HepG2 (cell line): ENCODE results near the gene GCHFR. TPM values are rescaled to one million over a fixed set of nuclear protein-coding genes. Genes with fewer than 3 reads are reported as not detected.

ENCODE experiments used
- GTF2F1 ChIP-seq: fragments of 150-350 bp; IDR thresholded peaks from 2 replicates; pipeline ENCODE4 v1.6.1; 2014; ENCODE audit warnings: low read length
- NFIC ChIP-seq: IDR thresholded peaks from 2 replicates; pipeline ENCODE4 v1.6.1; 2012; ENCODE audit warnings: mild to moderate bottlenecking, low read length, inconsistent platforms
- PCBP1 ChIP-seq: fragments of 200-400 bp; formaldehyde crosslinking; IDR thresholded peaks from 2 replicates; pipeline ENCODE4 v1.6.1; 2017; ENCODE audit warnings: mild to moderate bottlenecking, low read depth, low read length, borderline replicate concordance
- PHB2 ChIP-seq: fragments of 450-650 bp; IDR thresholded peaks from 2 replicates; pipeline ENCODE4 v1.6.1; 2018; ENCODE audit not compliant: partially characterized antibody
- PHF21A ChIP-seq: sonication (generic); formaldehyde crosslinking; IDR thresholded peaks from 2 replicates; pipeline ENCODE4 v1.5.0; 2020; ENCODE audit warnings: mild to moderate bottlenecking, missing genetic modification reagents
- POGZ ChIP-seq: sonication (generic); formaldehyde crosslinking; IDR thresholded peaks from 2 replicates; pipeline ENCODE4 v1.4.0; 2020; ENCODE audit warnings: mild to moderate bottlenecking, missing genetic modification reagents
- RFXANK ChIP-seq: IDR thresholded peaks from 2 replicates; pipeline ENCODE4 v1.6.1; 2016
- SAP130 ChIP-seq: IDR thresholded peaks from 2 replicates; pipeline ENCODE4 v1.6.1; 2016; ENCODE audit warnings: low read depth
- ZFP36L1 ChIP-seq: sonication (generic); formaldehyde crosslinking; IDR thresholded peaks from 2 replicates; pipeline ENCODE4 v1.8.0; 2022; ENCODE audit warnings: mild to moderate bottlenecking, missing genetic modification reagents, moderate library complexity
- ZNF10 ChIP-seq: sonication (generic); formaldehyde crosslinking; IDR thresholded peaks from 2 replicates; pipeline ENCODE4 v1.4.0; 2020; ENCODE audit warnings: mild to moderate bottlenecking, low read depth, missing genetic modification reagents, borderline replicate concordance
- ZNF549 ChIP-seq: sonication (generic); formaldehyde crosslinking; IDR thresholded peaks from 2 replicates; pipeline ENCODE4 v1.5.0; 2020; ENCODE audit warnings: missing genetic modification reagents
- ZNF562 ChIP-seq: sonication (generic); formaldehyde crosslinking; IDR thresholded peaks from 2 replicates; pipeline ENCODE4 v1.8.0; 2022; ENCODE audit warnings: missing genetic modification reagents, borderline replicate concordance
- ZNF709 ChIP-seq: sonication (generic); formaldehyde crosslinking; IDR thresholded peaks from 2 replicates; pipeline ENCODE4 v1.5.0; 2020; ENCODE audit warnings: mild to moderate bottlenecking, missing genetic modification reagents
- ZNF891 ChIP-seq: sonication (generic); formaldehyde crosslinking; IDR thresholded peaks from 2 replicates; pipeline ENCODE4 v1.5.0; 2020; ENCODE audit warnings: mild to moderate bottlenecking, missing genetic modification reagents
- polyA plus RNA-seq, 8 experiments: library from polyadenylated mRNA; depleted of rRNA in 3 of 8; stranded (reverse) in 7 of 8; unstranded in 1 of 8; fragments of >200 nt; fragmentation: Illumina TruSeq in 4 of 8; extraction: Trizol in 4 of 8; gene quantifications; 2 replicates each; pipeline versions ENCODE4 v1.2.1 to v1.2.3, GENCODE V29; 2011 to 2016; ENCODE audit warnings: low read depth in 4 of 8, missing spikeins in 1 of 8, mixed read lengths in 1 of 8; ENCODE audit not compliant: insufficient read depth in 1 of 8
- total RNA-seq, 5 experiments: library from RNA; depleted of rRNA; stranded (reverse); fragments of >200 nt; fragmentation: Illumina TruSeq; extraction: Trizol; gene quantifications; 2 replicates each; pipeline ENCODE4 v1.2.3, GENCODE V29; 2016; ENCODE audit warnings: low read depth in 1 of 5
- TF ChIP-seq, protein P1 (sequence below): sonication (generic); formaldehyde crosslinking; IDR thresholded peaks from 2 replicates; pipeline ENCODE4 v1.4.0; 2020; ENCODE audit warnings: missing genetic modification reagents
- TF ChIP-seq, protein P2 (sequence below): sonication (generic); formaldehyde crosslinking; IDR thresholded peaks from 2 replicates; pipeline ENCODE4 v1.4.0; 2020; ENCODE audit warnings: missing genetic modification reagents, borderline replicate concordance
- TF ChIP-seq, protein P3 (sequence below): IDR thresholded peaks from 2 replicates; pipeline ENCODE4 v1.4.0; 2020; ENCODE audit warnings: mild to moderate bottlenecking, missing genetic modification reagents
- TF ChIP-seq, protein P4 (sequence below): sonication (generic); formaldehyde crosslinking; IDR thresholded peaks from 2 replicates; pipeline ENCODE4 v1.8.0; 2022; ENCODE audit warnings: mild to moderate bottlenecking, missing genetic modification reagents

The GCHFR gene
- total and polyA plus RNA-seq, 2 of the 13 experiments (the other 11 are each of a cell fraction or from before 2014, with no cell fraction given), result 51.5 to 92.4 TPM

DNA sequence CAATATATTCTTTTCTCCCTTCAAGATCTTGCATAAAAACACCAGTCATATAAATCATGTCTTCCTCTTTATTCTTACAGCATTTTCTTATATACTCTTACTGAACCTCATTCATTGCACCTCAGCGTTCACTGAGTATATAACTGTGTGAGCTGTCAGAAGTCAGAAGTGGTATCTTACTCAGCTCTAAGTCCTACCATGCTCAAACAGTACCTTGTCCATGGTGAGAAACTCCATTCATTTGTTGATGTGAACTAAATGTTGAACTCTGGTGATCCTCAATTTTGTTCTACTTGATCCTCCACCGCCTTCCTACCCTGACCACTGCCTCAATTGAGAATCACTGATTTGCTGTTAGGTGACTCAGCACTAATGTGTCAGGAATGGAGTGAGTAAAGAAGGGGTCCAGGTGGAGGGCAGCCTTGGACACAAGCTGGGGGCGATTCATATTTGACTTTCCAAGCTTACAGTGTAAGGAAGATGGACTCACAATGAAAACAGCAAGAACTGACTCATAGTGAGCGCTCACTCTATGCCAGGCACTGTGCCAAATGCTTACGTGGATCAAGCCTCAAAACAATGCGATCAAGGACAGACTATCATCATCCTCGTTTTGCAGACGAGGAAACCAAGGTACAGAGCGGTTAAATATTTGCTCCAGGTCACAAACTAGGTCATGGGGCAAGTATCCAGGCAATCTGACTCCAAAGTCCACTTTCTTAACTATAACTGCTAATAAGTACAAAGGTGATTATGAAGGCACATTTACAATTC, 29.5 kb downstream of the GCHFR start (continued):
- TF ChIP-seq ZNF549 (CRISPR knock-in tag) (no peak), ZNF709 (CRISPR knock-in tag) (0 out of 2 replicates have a peak, but pooled peaks have one; percentile 30), NFIC (peak; percentile 88), RFXANK (0 out of 2 replicates have a peak, but pooled peaks have one; percentile 23), ZNF562 (CRISPR knock-in tag) (no peak), GTF2F1 (no peak), PCBP1 (no peak), POGZ (CRISPR knock-in tag) (peak; percentile 65; the same call in 1 of the 2 replicates), PHB2 (no peak), PHF21A (CRISPR knock-in tag) (peak; percentile 58), SAP130 (CRISPR knock-in tag) (peak; percentile 85), ZNF891 (CRISPR knock-in tag) (no peak), ZNF10 (CRISPR knock-in tag) (no peak), ZFP36L1 (CRISPR knock-in tag) (0 out of 2 replicates have a peak, but pooled peaks have one; percentile 23)
- TF ChIP-seq, protein P1, sequence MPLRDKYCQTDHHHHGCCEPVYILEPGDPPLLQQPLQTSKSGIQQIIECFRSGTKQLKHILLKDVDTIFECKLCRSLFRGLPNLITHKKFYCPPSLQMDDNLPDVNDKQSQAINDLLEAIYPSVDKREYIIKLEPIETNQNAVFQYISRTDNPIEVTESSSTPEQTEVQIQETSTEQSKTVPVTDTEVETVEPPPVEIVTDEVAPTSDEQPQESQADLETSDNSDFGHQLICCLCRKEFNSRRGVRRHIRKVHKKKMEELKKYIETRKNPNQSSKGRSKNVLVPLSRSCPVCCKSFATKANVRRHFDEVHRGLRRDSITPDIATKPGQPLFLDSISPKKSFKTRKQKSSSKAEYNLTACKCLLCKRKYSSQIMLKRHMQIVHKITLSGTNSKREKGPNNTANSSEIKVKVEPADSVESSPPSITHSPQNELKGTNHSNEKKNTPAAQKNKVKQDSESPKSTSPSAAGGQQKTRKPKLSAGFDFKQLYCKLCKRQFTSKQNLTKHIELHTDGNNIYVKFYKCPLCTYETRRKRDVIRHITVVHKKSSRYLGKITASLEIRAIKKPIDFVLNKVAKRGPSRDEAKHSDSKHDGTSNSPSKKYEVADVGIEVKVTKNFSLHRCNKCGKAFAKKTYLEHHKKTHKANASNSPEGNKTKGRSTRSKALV, result no peak
- TF ChIP-seq, protein P2, sequence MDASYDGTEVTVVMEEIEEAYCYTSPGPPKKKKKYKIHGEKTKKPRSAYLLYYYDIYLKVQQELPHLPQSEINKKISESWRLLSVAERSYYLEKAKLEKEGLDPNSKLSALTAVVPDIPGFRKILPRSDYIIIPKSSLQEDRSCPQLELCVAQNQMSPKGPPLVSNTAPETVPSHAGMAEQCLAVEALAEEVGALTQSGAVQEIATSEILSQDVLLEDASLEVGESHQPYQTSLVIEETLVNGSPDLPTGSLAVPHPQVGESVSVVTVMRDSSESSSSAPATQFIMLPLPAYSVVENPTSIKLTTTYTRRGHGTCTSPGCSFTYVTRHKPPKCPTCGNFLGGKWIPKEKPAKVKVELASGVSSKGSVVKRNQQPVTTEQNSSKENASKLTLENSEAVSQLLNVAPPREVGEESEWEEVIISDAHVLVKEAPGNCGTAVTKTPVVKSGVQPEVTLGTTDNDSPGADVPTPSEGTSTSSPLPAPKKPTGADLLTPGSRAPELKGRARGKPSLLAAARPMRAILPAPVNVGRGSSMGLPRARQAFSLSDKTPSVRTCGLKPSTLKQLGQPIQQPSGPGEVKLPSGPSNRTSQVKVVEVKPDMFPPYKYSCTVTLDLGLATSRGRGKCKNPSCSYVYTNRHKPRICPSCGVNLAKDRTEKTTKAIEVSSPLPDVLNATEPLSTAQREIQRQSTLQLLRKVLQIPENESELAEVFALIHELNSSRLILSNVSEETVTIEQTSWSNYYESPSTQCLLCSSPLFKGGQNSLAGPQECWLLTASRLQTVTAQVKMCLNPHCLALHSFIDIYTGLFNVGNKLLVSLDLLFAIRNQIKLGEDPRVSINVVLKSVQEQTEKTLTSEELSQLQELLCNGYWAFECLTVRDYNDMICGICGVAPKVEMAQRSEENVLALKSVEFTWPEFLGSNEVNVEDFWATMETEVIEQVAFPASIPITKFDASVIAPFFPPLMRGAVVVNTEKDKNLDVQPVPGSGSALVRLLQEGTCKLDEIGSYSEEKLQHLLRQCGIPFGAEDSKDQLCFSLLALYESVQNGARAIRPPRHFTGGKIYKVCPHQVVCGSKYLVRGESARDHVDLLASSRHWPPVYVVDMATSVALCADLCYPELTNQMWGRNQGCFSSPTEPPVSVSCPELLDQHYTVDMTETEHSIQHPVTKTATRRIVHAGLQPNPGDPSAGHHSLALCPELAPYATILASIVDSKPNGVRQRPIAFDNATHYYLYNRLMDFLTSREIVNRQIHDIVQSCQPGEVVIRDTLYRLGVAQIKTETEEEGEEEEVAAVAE (CRISPR knock-in tag), result 0 out of 2 replicates have a peak, but pooled peaks have one; percentile 39
- TF ChIP-seq, protein P3, sequence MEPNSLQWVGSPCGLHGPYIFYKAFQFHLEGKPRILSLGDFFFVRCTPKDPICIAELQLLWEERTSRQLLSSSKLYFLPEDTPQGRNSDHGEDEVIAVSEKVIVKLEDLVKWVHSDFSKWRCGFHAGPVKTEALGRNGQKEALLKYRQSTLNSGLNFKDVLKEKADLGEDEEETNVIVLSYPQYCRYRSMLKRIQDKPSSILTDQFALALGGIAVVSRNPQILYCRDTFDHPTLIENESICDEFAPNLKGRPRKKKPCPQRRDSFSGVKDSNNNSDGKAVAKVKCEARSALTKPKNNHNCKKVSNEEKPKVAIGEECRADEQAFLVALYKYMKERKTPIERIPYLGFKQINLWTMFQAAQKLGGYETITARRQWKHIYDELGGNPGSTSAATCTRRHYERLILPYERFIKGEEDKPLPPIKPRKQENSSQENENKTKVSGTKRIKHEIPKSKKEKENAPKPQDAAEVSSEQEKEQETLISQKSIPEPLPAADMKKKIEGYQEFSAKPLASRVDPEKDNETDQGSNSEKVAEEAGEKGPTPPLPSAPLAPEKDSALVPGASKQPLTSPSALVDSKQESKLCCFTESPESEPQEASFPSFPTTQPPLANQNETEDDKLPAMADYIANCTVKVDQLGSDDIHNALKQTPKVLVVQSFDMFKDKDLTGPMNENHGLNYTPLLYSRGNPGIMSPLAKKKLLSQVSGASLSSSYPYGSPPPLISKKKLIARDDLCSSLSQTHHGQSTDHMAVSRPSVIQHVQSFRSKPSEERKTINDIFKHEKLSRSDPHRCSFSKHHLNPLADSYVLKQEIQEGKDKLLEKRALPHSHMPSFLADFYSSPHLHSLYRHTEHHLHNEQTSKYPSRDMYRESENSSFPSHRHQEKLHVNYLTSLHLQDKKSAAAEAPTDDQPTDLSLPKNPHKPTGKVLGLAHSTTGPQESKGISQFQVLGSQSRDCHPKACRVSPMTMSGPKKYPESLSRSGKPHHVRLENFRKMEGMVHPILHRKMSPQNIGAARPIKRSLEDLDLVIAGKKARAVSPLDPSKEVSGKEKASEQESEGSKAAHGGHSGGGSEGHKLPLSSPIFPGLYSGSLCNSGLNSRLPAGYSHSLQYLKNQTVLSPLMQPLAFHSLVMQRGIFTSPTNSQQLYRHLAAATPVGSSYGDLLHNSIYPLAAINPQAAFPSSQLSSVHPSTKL, result peak; percentile 92
- TF ChIP-seq, protein P4, sequence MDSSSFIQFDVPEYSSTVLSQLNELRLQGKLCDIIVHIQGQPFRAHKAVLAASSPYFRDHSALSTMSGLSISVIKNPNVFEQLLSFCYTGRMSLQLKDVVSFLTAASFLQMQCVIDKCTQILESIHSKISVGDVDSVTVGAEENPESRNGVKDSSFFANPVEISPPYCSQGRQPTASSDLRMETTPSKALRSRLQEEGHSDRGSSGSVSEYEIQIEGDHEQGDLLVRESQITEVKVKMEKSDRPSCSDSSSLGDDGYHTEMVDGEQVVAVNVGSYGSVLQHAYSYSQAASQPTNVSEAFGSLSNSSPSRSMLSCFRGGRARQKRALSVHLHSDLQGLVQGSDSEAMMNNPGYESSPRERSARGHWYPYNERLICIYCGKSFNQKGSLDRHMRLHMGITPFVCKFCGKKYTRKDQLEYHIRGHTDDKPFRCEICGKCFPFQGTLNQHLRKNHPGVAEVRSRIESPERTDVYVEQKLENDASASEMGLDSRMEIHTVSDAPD (CRISPR knock-in tag), result no peak
